ENCODE results near the gene PDCD1. TPM values are rescaled to one million over a fixed set of nuclear protein-coding genes. Genes with fewer than 3 reads are reported as not detected.

The PDCD1 gene
- total and polyA plus RNA-seq, 2 of the 13 experiments (the other 11 are each of a cell fraction or from before 2014, with no cell fraction given): 0.04 TPM; not detected in 1

GRCh38 chr2:241850544-241851324 is 8.0 kb downstream of the PDCD1 start:
- peak; percentile 65 for ATAC-seq
- Histone ChIP-seq H3K4me3 (replicated peaks in 1 of 3; ENCODE audit: insufficient read depth in 1 of 3, low read depth in 2 of 3, low read length in 3 of 3) (peak overlapping the region in 1 of 3 experiments; percentile 49; a peak in 1 of 6 replicates), H3K27me3 (ENCODE audit: control insufficient read depth in 1 of 2, insufficient read depth in 2 of 2, low read length in 2 of 2) (peaks cover 31 to 76% of the 10 kb centered on the region in 2 experiments), H3K4me2 (ENCODE audit: low read depth, low read length) (peak overlapping the region; percentile 61), H2AFZ (ENCODE audit: low read length) (no peak overlapping the region), H3K79me2 (ENCODE audit: insufficient read depth, low read length) (no peaks in the 10 kb centered on the region), H3K27ac (ENCODE audit: extremely low read length, insufficient read depth, low read length) (no peak overlapping the region), H4K20me1 (ENCODE audit: insufficient read depth, low read length) (no peaks in the 10 kb centered on the region), H3K9me3 (ENCODE audit: low read length) (no peaks in the 10 kb centered on the region), H3K9ac (ENCODE audit: insufficient read depth, low read depth, low read length) (no peak overlapping the region), H3K4me1 (ENCODE audit: insufficient read depth, low read length) (peaks cover 11% of the 10 kb centered on the region), H3K36me3 (replicated peaks in 1 of 2; ENCODE audit: control insufficient read depth in 1 of 2, insufficient read depth in 2 of 2, low read length in 2 of 2) (no peaks in the 10 kb centered on the region)
- no peak for DNase-seq (ENCODE audit: low spot score)
- FAIRE-seq: no peak
- CTCF ChIA-PET (ENCODE audit: low intra/inter-chr PET ratio, low total read pairs): no interaction called here
- in situ Hi-C loops (cut with HindIII; ENCODE audit: extremely low pct_ligation_motif_present, low pct_unique_long_range_greater_than_20kb) (no loop called here), intact Hi-C loops (cut with micrococcal nuclease; ENCODE audit: unreplicated experiment) (no loop called here)
- no TSS peak for BruUV-seq (replicated peaks)
- WGBS (ENCODE audit: low lambda C conversion rate): 11% methylated on average over 12 of the region's 27 CpGs
- POLR2A ChIA-PET: interaction anchor here (1.2 kb wide), 1 partner anchor 42 kb away, joined by 4 read pairs; the partner anchor contains the start of gene NEU4
- no peak for TF ChIP-seq KMT2A (CRISPR knock-in tag; IDR thresholded peaks at IDR 0.05)
- no peak for TF ChIP-seq SIN3A (IDR thresholded peaks at IDR 0.05; ENCODE audit: borderline replicate concordance, low read depth, low read length)
- no peak for TF ChIP-seq TAF15 (IDR thresholded peaks at IDR 0.05; ENCODE audit: low read depth, low read length, poor library complexity, severe bottlenecking)
- no peak for TF ChIP-seq MBNL3 (CRISPR knock-in tag; conservative IDR thresholded peaks at IDR 0.05)
- TF ChIP-seq ZNF556 (CRISPR knock-in tag; IDR thresholded peaks at IDR 0.05; ENCODE audit: borderline replicate concordance): 0 out of 2 replicates have a peak, but pooled peaks have one; percentile 21
- 0 out of 2 replicates have a peak, but pooled peaks have one; percentile 37 for TF ChIP-seq ZNF737 (CRISPR knock-in tag; IDR thresholded peaks at IDR 0.05; ENCODE audit: borderline replicate concordance)
- TF ChIP-seq, protein P1, sequence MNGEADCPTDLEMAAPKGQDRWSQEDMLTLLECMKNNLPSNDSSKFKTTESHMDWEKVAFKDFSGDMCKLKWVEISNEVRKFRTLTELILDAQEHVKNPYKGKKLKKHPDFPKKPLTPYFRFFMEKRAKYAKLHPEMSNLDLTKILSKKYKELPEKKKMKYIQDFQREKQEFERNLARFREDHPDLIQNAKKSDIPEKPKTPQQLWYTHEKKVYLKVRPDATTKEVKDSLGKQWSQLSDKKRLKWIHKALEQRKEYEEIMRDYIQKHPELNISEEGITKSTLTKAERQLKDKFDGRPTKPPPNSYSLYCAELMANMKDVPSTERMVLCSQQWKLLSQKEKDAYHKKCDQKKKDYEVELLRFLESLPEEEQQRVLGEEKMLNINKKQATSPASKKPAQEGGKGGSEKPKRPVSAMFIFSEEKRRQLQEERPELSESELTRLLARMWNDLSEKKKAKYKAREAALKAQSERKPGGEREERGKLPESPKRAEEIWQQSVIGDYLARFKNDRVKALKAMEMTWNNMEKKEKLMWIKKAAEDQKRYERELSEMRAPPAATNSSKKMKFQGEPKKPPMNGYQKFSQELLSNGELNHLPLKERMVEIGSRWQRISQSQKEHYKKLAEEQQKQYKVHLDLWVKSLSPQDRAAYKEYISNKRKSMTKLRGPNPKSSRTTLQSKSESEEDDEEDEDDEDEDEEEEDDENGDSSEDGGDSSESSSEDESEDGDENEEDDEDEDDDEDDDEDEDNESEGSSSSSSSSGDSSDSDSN (CRISPR knock-in tag; IDR thresholded peaks at IDR 0.05): peak; percentile 31; the same call in 1 of the 2 replicates
- no peak for TF ChIP-seq ZNF350 (CRISPR knock-in tag; IDR thresholded peaks at IDR 0.05; ENCODE audit: borderline replicate concordance, low read depth)
- no peak for TF ChIP-seq KLF11 (CRISPR knock-in tag; IDR thresholded peaks at IDR 0.05)
- peak; percentile 42; the same call in 1 of the 2 replicates for TF ChIP-seq KLF13 (CRISPR knock-in tag; IDR thresholded peaks at IDR 0.05)
- TF ChIP-seq YY1 (IDR thresholded peaks at IDR 0.05; ENCODE audit: insufficient read depth, insufficient replicate concordance, low read depth, low read length): no peak
- TF ChIP-seq ZNF777 (CRISPR knock-in tag; IDR thresholded peaks at IDR 0.05): no peak
- TF ChIP-seq ZSCAN25 (CRISPR knock-in tag; IDR thresholded peaks at IDR 0.05): no peak
- TF ChIP-seq MYNN (CRISPR knock-in tag; IDR thresholded peaks at IDR 0.05; ENCODE audit: low read depth): no peak
- TF ChIP-seq HNF1A (IDR thresholded peaks at IDR 0.05; ENCODE audit: low read depth): no peak
- 0 out of 2 replicates have a peak, but pooled peaks have one; percentile 16 for TF ChIP-seq HNF1A (CRISPR knock-in tag; IDR thresholded peaks at IDR 0.05; ENCODE audit: borderline replicate concordance)
- TF ChIP-seq FOXK2 (IDR thresholded peaks at IDR 0.05): no peak
- TF ChIP-seq ZNF292 (CRISPR knock-in tag; IDR thresholded peaks at IDR 0.05; ENCODE audit: borderline replicate concordance, low read depth): peak; percentile 54; the same call in 1 of the 2 replicates
